IMR-90 (cell line): ENCODE results near the gene CD276. TPM values are rescaled to one million over a fixed set of nuclear protein-coding genes. Genes with fewer than 3 reads are reported as not detected.
"Not testable (repeated sequence)": the region's sequence is repeated elsewhere in the genome, so short reads cannot be mapped to it uniquely, and the experiment has no call there.

ENCODE experiments used
- ATAC-seq: fragments of 200-7000 bp; cut with Tn5 transposase; 2 replicates; pipeline ENCODE4 v1.9.1; 2020; ENCODE audit warnings: low read depth, mild to moderate bottlenecking, moderate library complexity
- BruUV-seq: library from RNA; stranded (reverse); fragments of 400-500 nt; replicated peaks from 2 replicates; lab custom pipeline; 2021; lab: Mats Ljungman, UMichigan
- CTCF ChIA-PET: fragments of 300-600 bp; formaldehyde crosslinking; extraction: SDS; loops from one replicate; lab custom pipeline; 2021; ENCODE audit warnings: antibody characterized with exemption; lab: Yijun Ruan, JAX
- POLR2A ChIA-PET: fragments of 300-600 bp; sonication (Branson Sonifier 250); formaldehyde crosslinking; loops from one replicate; lab custom pipeline; 2022; ENCODE audit warnings: antibody characterized with exemption; ENCODE audit not compliant: unreplicated experiment; lab: Charles Lee
- DNase-seq: peaks from one replicate; pipeline ENCODE4 v3.0.0; 2013
- H2AFZ ChIP-seq: replicated peaks from 2 replicates; pipeline ENCODE3; 2013; ENCODE audit warnings: low read length, mild to moderate bottlenecking; ENCODE audit not compliant: poor library complexity
- H2AK5ac ChIP-seq: 2 replicates; pipeline ENCODE4 v1.6.1; 2013; ENCODE audit warnings: low read depth, low read length, inconsistent platforms
- H2AK9ac ChIP-seq: replicated peaks from 2 replicates; pipeline ENCODE3; 2013; ENCODE audit warnings: mild to moderate bottlenecking, low read depth, low read length, moderate library complexity; ENCODE audit not compliant: poor library complexity
- H2BK120ac ChIP-seq: 2 replicates; pipeline ENCODE4 v1.6.1; 2013; ENCODE audit warnings: low read depth, low read length, inconsistent platforms
- H2BK15ac ChIP-seq: 3 replicates; pipeline ENCODE4 v1.6.1; 2013; ENCODE audit warnings: low read depth, low read length, inconsistent platforms
- H2BK20ac ChIP-seq: 2 replicates; pipeline ENCODE4 v1.6.1; 2013; ENCODE audit warnings: low read depth, mild to moderate bottlenecking, inconsistent platforms, low read length, moderate library complexity
- H2BK5ac ChIP-seq: 2 replicates; pipeline ENCODE4 v1.6.1; 2013; ENCODE audit warnings: mild to moderate bottlenecking, low read depth, low read length, inconsistent platforms; ENCODE audit not compliant: poor library complexity, severe bottlenecking
- H3K14ac ChIP-seq: replicated peaks from 2 replicates; pipeline ENCODE4 v1.6.1; 2013; ENCODE audit warnings: low read depth, low read length, inconsistent platforms
- H3K18ac ChIP-seq: 2 replicates; pipeline ENCODE4 v1.6.1; 2013; ENCODE audit warnings: low read depth, low read length, control low read depth
- H3K23ac ChIP-seq: 2 replicates; pipeline ENCODE4 v1.6.1; 2013; ENCODE audit warnings: low read depth, low read length, inconsistent platforms
- H3K27ac ChIP-seq: 2 replicates; pipeline ENCODE4 v1.5.1; 2013; ENCODE audit warnings: mild to moderate bottlenecking, control low read depth, low read length; ENCODE audit not compliant: insufficient read depth
- H3K27me3 ChIP-seq: 2 replicates; pipeline ENCODE4 v1.6.1; 2013; ENCODE audit warnings: low read length; ENCODE audit not compliant: control insufficient read depth, insufficient read depth
- H3K36me3 ChIP-seq: 2 replicates; pipeline ENCODE4 v1.6.1; 2013; ENCODE audit warnings: low read length, mixed read lengths; ENCODE audit not compliant: control insufficient read depth, insufficient read depth
- H3K4ac ChIP-seq: 2 replicates; pipeline ENCODE4 v1.6.1; 2013; ENCODE audit warnings: low read depth, low read length, inconsistent platforms
- H3K4me1 ChIP-seq: 2 replicates; pipeline ENCODE4 v1.6.1; 2013; ENCODE audit warnings: low read length, mixed read lengths; ENCODE audit not compliant: control insufficient read depth, insufficient read depth
- H3K4me2 ChIP-seq: 2 replicates; pipeline ENCODE4 v1.6.1; 2013; ENCODE audit warnings: low read depth, mild to moderate bottlenecking, control low read depth, low read length, moderate library complexity
- H3K4me3 ChIP-seq: 2 replicates; pipeline ENCODE4 v1.5.1; 2013; ENCODE audit warnings: low read depth, mild to moderate bottlenecking, control low read depth, low read length, moderate library complexity; ENCODE audit not compliant: insufficient read depth
- H3K56ac ChIP-seq: 2 replicates; pipeline ENCODE4 v1.6.1; 2013; ENCODE audit warnings: low read length, inconsistent platforms; ENCODE audit not compliant: insufficient read depth; ENCODE audit errors: extremely low read depth
- H3K79me1 ChIP-seq, 2 experiments: 2 replicates each; pipeline ENCODE4 v1.6.1; 2013; ENCODE audit warnings: low read length in 2 of 2, inconsistent platforms in 1 of 2, low read depth in 1 of 2
- H3K9ac ChIP-seq: 2 replicates; pipeline ENCODE4 v1.6.1; 2013; ENCODE audit warnings: low read depth, low read length, control low read depth
- H3K9me1 ChIP-seq: 2 replicates; pipeline ENCODE4 v1.6.1; 2013; ENCODE audit warnings: low read length, inconsistent platforms; ENCODE audit not compliant: insufficient read depth
- H3K9me3 ChIP-seq: 2 replicates; pipeline ENCODE4 v1.6.1; 2013; ENCODE audit warnings: low read length; ENCODE audit not compliant: control insufficient read depth, insufficient read depth
- H4K20me1 ChIP-seq: 2 replicates; pipeline ENCODE4 v1.6.1; 2013; ENCODE audit warnings: low read length, inconsistent platforms; ENCODE audit not compliant: insufficient read depth
- H4K5ac ChIP-seq: 2 replicates; pipeline ENCODE4 v1.6.1; 2013; ENCODE audit warnings: mild to moderate bottlenecking, low read depth, low read length, control low read depth
- H4K8ac ChIP-seq, 2 experiments: 2 replicates each; pipeline ENCODE4 v1.6.1; 2013; ENCODE audit warnings: low read depth in 2 of 2, low read length in 2 of 2, control low read depth in 1 of 2, inconsistent platforms in 1 of 2
- H4K91ac ChIP-seq: 2 replicates; pipeline ENCODE4 v1.6.1; 2013; ENCODE audit warnings: low read depth, low read length, inconsistent platforms; ENCODE audit not compliant: insufficient read depth
- RAD21 ChIP-seq: IDR thresholded peaks from 2 replicates; pipeline ENCODE4 v1.6.1; 2012; ENCODE audit warnings: low read length, improper control_type of control experiment
- RCOR1 ChIP-seq: IDR thresholded peaks from 2 replicates; pipeline ENCODE4 v1.6.1; 2012; ENCODE audit warnings: mild to moderate bottlenecking, low read length, improper control_type of control experiment; ENCODE audit not compliant: insufficient replicate concordance
- WGBS, 2 experiments: methylation state at CpG; one replicate each; pipeline versions ENCODE4 v1.1.5 to v1.1.7; 2013; ENCODE audit warnings: missing lambda C conversion rate in 2 of 2; ENCODE audit not compliant: insufficient read length in 1 of 2; ENCODE audit errors: extremely low coverage in 2 of 2; 5-methylcytosine and 5-hydroxymethylcytosine counted together
- dilution Hi-C: fragments of 300-500 bp; cut with HindIII; formaldehyde crosslinking; loops from one replicate; pipeline ENCODE4 v1.14.3; 2018; ENCODE audit warnings: low sequenced_read_pairs; ENCODE audit not compliant: unreplicated experiment
- in situ Hi-C: fragments of 300-500 bp; cut with MboI; formaldehyde crosslinking; loops from 3 replicates; pipeline ENCODE4 v1.14.3; 2019; ENCODE audit warnings: low sequenced_read_pairs, inconsistent platforms, mixed read lengths
- intact Hi-C: fragments of 100-400 bp; cut with micrococcal nuclease; formaldehyde crosslinking; loops from 2 replicates; pipeline ENCODE4 v1.10.0; 2022
- polyA plus RNA-seq, 3 experiments: library from polyadenylated mRNA; depleted of rRNA; stranded (reverse); fragments of >200 nt; gene quantifications; 2 replicates each; pipeline ENCODE4 v1.2.3, GENCODE V29; 2012; ENCODE audit warnings: low replicate concordance in 1 of 3
- total RNA-seq: library from RNA; depleted of rRNA; stranded (reverse); fragments of >200 nt; gene quantifications from 2 replicates; pipeline ENCODE4 v1.2.3, GENCODE V29; 2012

The CD276 gene
- total and polyA plus RNA-seq, 2 of the 4 experiments (the other 2 are of a cell fraction) = 30.8 to 149 TPM

DNA sequence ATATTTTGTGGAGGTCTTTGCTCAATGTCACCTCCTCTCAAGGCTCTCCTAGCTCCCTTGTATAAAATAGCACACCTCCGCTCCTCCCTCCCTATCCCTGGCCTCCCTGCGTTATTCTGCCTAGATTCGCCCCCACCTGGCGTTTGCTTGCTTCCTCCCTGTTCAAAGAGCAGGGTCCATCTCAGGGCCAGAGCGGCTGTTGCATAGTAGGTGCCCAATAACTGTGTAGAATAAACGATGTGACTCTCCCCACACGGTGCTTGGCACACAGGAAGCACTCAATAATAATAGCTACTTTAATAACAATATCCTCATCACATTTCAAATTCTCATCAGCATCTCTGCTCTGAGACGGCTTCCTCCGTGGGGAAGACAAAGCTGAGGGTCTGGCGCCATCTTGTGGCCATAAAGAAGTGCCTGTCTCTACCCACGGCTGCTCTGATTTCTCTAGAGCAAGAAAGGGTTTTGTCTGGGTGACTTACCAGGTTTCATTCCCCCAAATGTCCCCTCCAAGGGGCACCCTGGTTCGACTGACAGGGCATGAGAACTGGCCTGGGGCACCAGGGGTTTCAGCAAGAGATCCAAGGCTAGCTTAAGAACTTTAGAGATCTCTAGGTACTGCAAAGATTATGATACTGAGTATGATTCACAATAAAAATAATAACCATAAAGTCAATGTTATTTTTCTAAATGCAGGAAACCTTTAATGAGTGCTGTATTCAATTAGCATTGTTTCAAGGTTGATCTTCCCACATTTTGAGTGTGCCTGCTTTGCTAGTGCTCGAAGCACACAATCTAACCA lies 16.1 kb downstream of the CD276 start (continued):
- peak; percentile 99 for TF ChIP-seq RAD21
- TF ChIP-seq RCOR1 = no peak

GRCh38 chr15:73702311-73703239 lies 18.4 kb downstream of the CD276 start:
- H3K9ac ChIP-seq, ATAC-seq, H3K4me1 ChIP-seq, H3K27me3 ChIP-seq, H2AK9ac ChIP-seq, H2AFZ ChIP-seq, DNase-seq, H3K4ac ChIP-seq, H3K18ac ChIP-seq, H2AK5ac ChIP-seq, H3K14ac ChIP-seq, H3K23ac ChIP-seq, H4K91ac ChIP-seq, dilution Hi-C loops, H2BK20ac ChIP-seq, H2BK120ac ChIP-seq, H2BK5ac ChIP-seq, H3K27ac ChIP-seq, H4K8ac ChIP-seq, H3K9me1 ChIP-seq, H3K4me3 ChIP-seq, H4K5ac ChIP-seq, H2BK15ac ChIP-seq, H3K9me3 ChIP-seq, POLR2A ChIA-PET, H3K4me2 ChIP-seq, H3K56ac ChIP-seq: not testable (repeated sequence)
- CTCF ChIA-PET = interaction anchor here (1.0 kb wide), 1 partner anchor 68 kb away, joined by 3 read pairs; no protein-coding TSS in a partner anchor
- Histone ChIP-seq H4K20me1 (peaks cover 64% of the 10 kb centered on the region), H3K79me1 (peaks cover 28 to 84% of the 10 kb centered on the region in 2 experiments), H3K36me3 (peaks cover 46% of the 10 kb centered on the region)
- in situ Hi-C loops = loop anchor here (10.0 kb wide), 1 partner anchor 398 kb away; no protein-coding TSS in a partner anchor
- intact Hi-C loops = loop anchor here (5.0 kb wide), 1 partner anchor 420 kb away; no protein-coding TSS in a partner anchor
- BruUV-seq = TSS peak; percentile 38
- 96% methylated on average over 7 of the region's 33 CpGs; no CpG with 5 or more reads in 1 of the 2 experiments for WGBS, 2 experiments

GRCh38 chr15:73703601-73704000 lies 19.4 kb downstream of the CD276 start:
- H4K91ac ChIP-seq, H2BK5ac ChIP-seq, H3K4me1 ChIP-seq, H2BK20ac ChIP-seq, H4K8ac ChIP-seq, POLR2A ChIA-PET, H2AK9ac ChIP-seq, H3K23ac ChIP-seq, ATAC-seq, H2AK5ac ChIP-seq, H3K9me3 ChIP-seq, H3K4ac ChIP-seq, H3K27ac ChIP-seq, H2AFZ ChIP-seq, BruUV-seq, H3K9me1 ChIP-seq, H3K56ac ChIP-seq, dilution Hi-C loops, H3K27me3 ChIP-seq, H3K9ac ChIP-seq, H2BK15ac ChIP-seq, H3K4me3 ChIP-seq, H3K18ac ChIP-seq, H3K14ac ChIP-seq, H4K5ac ChIP-seq, DNase-seq, H3K4me2 ChIP-seq, H2BK120ac ChIP-seq: not testable (repeated sequence)
- H3K36me3 ChIP-seq = peaks cover 52% of the 10 kb centered on the region
- peaks cover 62% of the 10 kb centered on the region for H4K20me1 ChIP-seq
- in situ Hi-C loops (loop anchor here (10.0 kb wide), 1 partner anchor 399 kb away; no protein-coding TSS in a partner anchor), intact Hi-C loops (loop anchor here (5.0 kb wide), 1 partner anchor 421 kb away; no protein-coding TSS in a partner anchor)
- WGBS, 2 experiments = 79% methylated on average over 7 of the region's 23 CpGs; no CpG with 5 or more reads in 1 of the 2 experiments
- H3K79me1 ChIP-seq = peaks cover 31 to 83% of the 10 kb centered on the region in 2 experiments
- CTCF ChIA-PET = interaction anchor here (1.0 kb wide), 1 partner anchor 69 kb away, joined by 3 read pairs; no protein-coding TSS in a partner anchor
